Stimulated activated CD4-positive, alpha-beta T cell treated with anti-CD3 and anti-CD28 coated beads, Interleukin-1b, Interleukin-23, amount 100 ng/mL, for 4 hours (primary cell): ENCODE measurements around the gene DOHH.

ENCODE experiments used
- DNase-seq, 2 donors: peaks; one replicate each; pipeline ENCODE4 v3.0.0-alpha.2; 2020; ENCODE audit warnings: low read depth in 2 of 2

DOHH gene

GRCh38 chr19:3503036-3503572 lies 2.6 kb upstream of the DOHH start:
- DNase-seq = no peak

- no peak for DNase-seq
Measured at GRCh38 chr19:3501780-3502179, 1.3 kb upstream of the DOHH start.

DNA sequence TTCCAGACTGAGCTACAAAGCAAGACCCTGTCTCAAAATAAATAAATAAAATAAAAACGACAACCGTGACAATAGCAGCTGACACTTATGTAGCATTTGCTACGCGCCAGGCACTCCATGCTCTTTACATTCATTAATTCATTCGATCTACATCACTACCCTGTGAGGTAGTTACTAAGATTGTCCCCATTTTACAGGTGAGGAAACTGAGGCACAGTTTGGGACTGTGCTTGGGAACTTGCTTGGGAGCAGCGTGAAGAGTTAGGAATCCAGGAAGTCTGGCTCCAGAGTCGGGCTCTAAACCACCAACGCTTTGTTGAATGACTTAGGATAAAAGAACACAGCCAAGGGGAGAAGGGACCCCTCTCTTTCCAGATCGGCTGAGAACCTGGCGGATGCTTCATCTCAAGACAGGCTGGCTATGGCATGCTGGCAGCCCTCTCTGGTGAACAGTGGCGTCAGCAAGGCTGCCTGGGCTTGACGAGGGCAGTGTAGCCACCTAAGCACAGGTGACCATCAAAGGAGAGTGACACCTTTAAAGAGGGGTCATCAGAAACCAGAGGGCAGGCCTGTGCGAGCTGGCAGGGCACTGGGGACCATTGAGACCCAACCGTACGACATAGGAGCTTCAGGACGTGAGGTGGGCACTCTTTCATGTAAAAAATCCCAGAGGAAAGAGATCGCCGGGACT lies 591 bp downstream of the DOHH start:
- no peak for DNase-seq

DNA sequence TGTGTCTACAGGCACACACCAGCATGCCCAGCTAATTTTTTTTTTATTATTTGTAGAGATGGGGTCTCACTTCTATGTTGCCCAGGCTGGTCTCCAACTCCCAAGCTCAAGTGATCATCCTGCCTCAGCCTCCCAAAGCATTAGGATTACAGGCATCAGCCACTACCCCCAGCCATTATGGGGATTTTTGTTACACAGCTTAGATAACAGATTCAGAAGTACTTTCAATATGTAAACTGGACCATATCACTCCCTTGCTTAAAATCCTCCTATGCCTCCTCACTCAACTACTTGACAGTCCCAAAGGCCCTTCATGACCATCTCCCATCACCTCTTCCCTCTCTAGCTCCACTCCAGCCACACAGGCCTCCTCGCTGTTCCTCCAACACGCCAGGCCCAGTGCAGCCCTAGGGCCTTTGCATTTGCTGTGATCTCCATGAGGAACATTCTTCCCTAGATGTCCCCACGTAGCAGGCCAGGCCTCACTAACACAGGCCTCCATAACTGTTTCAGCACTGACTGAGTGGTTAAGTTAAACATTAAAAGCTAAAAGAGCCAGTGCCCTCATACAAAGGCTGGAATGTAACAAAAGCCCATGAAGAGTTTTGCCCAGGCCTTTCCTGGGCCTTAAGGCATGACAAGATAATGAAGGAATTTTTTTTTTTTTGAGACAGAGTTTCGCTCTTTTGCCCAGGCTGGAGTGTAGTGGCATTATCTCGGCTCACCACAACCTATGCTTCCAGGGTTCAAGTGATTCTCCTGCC lies 2.5 kb downstream of the DOHH start:
- DNase-seq = no peak

DNA sequence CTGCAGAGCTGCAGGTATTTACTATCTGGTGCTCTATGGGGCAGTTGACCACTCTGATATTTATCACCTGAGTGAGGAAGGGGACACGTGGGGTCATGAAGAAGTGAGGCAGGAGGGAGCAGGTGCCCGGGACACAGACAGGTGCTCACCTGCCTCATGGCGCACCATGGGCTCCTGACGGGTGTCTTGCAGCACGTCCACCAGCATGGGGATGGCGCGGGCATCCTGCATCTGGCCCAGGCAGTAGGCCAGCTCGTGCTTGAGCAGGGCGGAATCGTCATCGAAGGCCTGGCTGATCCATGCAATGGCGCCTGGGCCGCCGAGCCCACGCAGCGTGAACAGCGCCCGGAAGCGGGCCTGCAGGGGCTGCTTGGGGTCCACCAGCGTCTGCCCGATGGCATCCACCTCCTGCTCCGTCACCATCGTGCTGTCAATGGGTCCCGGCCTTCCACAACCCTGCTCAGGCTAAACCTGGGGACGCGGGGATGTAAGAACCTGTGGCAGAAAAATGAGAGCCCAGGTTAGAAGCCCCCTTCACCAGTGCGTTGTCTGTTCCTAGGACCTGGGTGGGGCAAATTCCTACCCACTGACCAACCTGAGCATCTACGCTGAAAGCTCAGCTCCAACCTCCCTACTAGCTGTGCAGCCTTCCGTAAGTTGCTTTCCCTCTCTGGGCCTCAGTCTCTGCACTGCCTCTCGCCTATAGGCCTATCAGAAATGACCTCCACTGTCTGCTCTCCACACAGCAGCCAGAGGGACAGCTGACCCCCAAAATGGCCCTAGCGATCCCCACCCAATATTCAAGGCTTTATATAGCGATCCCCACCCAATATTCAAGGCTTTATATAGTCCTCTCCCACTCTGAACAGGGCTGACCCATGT lies 3.8 kb downstream of the DOHH start:
- no peak for DNase-seq

DNA sequence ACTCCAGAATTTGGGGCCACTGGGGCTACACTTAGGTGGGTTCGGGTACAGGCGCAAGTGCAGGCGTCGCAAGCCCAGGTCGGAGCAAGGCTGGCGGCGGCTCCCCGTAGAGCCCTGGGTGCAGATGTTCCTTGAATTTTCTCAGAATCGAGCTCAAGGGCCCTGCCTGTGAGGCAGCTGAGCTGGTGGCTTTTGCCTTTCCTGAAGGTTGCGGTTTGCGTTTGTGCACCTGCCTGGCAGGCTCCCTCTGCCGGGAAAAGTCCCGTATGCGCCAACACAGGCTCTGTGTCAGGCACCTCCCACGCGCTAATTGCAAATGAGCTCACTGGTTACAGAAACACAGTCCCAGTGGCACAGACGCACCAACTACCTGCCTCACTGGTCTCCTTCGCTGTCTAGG lies 5.9 kb downstream of the DOHH start:
- DNase-seq = peak; percentile 34 to 53

DNA sequence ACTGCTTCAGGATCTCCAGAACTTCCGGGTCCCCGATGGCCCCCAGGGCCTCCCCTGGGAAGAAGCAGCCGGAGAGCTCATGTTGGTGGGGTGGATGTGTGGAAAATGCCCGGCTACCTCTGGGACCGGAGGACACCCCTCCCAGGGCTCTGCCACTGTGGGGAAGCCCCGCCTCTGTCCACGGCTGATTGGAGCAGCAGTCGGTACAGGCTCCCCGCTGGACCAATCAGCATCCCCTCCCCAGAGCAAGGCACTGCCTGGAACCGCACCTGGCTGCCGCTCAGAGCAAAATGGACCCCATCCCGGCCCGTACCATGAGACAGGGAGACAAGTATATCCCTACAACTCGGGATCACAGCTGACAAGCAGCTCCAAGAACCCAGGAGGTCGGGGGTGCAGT lies 6.4 kb downstream of the DOHH start:
- no peak for DNase-seq

GRCh38 chr19:3493651-3494050 lies 6.8 kb downstream of the DOHH start:
- DNase-seq = no peak

DNA sequence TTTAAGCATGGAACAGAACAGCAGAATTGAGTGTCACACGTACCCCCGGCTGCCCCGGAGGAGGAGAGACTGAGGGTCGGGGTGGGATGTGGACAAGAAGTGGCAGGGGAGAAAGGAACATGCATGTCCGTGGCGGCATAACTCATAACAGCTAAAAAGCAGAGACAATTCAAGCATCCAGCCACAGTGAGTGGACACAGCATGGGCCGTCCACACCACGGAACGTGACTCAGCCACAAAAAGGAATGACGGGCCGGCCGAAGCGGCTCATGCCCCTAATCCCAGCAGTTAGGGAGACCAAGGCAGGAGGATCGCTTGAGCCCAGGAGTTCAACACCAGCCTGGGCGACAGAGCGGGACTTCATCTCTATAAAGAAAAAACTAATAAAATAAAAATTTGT lies 7.6 kb downstream of the DOHH start:
- no peak for DNase-seq

GRCh38 chr19:3492131-3492839 lies 8.2 kb downstream of the DOHH start:
- DNase-seq = no peak

- no peak for DNase-seq
Measured at GRCh38 chr19:3491396-3492119, 8.9 kb downstream of the DOHH start.

- no peak for DNase-seq
Measured at GRCh38 chr19:3483226-3483628, 17.2 kb downstream of the DOHH start, which contains the start of gene SMIM44. Gene SMIM44, minus strand, starts transcription at chr19:3483441. Its CDS starts 38 bp downstream, at chr19:3483403.

- DNase-seq = no peak
Measured at GRCh38 chr19:3482507-3483225, 17.8 kb downstream of the DOHH start.

- no peak for DNase-seq
Measured at GRCh38 chr19:3481241-3482090, 19.0 kb downstream of the DOHH start.

GRCh38 chr19:3480383-3481091 lies 19.9 kb downstream of the DOHH start, which contains the start of gene SMIM24:
Gene SMIM24, minus strand, starts transcription at chr19:3480525. Its CDS starts 62 bp downstream, at chr19:3480463.
- no peak for DNase-seq

- no peak for DNase-seq
Measured at GRCh38 chr19:3479834-3480215, 20.6 kb downstream of the DOHH start.

- DNase-seq = no peak
Measured at GRCh38 chr19:3479177-3479833, 21.2 kb downstream of the DOHH start.
